ENCODE measurements around the gene DHRS13. TPM values are rescaled to one million over a fixed set of nuclear protein-coding genes. Genes with fewer than 3 reads are reported as not detected.
A peak's percentile ranks its signal among the peaks of the same experiment; 100 is the strongest.

The DHRS13 gene
- total and polyA plus RNA-seq, 4 donors, result 5.0 to 91.6 (median 11.0) TPM

DNA sequence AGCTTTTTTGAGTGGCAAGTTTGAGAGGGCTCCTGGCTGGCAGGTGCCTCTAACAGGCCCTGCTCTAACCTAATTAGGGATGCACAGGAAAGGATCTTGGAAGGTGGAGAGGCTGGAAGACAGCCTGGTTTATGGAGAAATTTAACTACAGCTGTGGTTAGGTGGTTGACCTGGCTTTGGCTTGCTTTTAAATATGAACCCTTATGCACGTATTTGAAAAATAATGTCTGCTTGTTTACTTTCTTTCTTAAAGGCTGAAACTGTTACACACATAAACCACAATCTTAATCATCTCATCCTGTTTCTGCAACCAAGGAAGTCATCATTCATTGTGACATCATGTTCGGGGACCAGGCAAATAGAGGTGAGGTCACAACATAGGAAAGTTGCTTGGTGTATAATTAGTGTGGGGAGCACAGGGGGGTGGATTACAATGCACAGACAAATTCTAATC lies 23.1 kb upstream of the DHRS13 start (continued):
- TF ChIP-seq JUND (IDR thresholded peaks at IDR 0.05) (no peak), YY1 (IDR thresholded peaks at IDR 0.05) (peak; percentile 25), HNF4G (IDR thresholded peaks at IDR 0.05) (no peak)

DNA sequence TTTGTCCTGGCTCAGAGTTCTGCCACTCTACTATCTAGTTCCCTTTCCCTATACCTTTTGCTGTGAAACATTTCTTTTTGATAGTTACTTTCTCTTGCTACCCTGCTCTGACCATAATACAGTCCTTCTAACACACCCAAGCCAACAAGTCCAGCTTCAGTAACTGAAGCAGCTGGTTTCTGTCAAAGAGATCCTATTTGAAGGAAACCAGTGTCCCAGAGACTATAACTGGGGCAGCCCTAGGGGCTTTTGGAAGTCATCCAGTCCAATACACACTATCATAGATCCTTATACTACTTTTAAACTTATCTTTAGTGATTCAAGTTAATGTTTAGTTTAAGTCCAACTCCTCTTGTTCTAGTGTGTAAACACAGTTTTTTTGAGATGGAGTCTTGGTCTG lies 17.3 kb upstream of the DHRS13 start:
- no peak for TF ChIP-seq FOXA1 (IDR thresholded peaks at IDR 0.05)
- no peak for TF ChIP-seq RXRA (IDR thresholded peaks at IDR 0.05)
- TF ChIP-seq TAF1 (conservative IDR thresholded peaks at IDR 0.05), result no peak
- no peak overlapping the region for H3K27ac ChIP-seq (ENCODE audit: low read depth in 1 of 2, low read length in 2 of 2)
- H3K9ac ChIP-seq (ENCODE audit: low read depth in 1 of 2, low read length in 2 of 2), result no peak overlapping the region

GRCh38 chr17:28918295-28918694 lies 15.4 kb upstream of the DHRS13 start:
- TF ChIP-seq NR2F2 (IDR thresholded peaks at IDR 0.05) (peak; percentile 51), EGR1 (IDR thresholded peaks at IDR 0.05; ENCODE audit: low read depth in 2 of 2) (no peak), TAF1 (conservative IDR thresholded peaks at IDR 0.05) (no peak)
- WGBS, result 68% methylated on average over 2 of the region's 2 CpGs
- no peak overlapping the region for H3K27ac ChIP-seq (ENCODE audit: low read depth in 1 of 2, low read length in 2 of 2)
- no peak overlapping the region for H3K9ac ChIP-seq (ENCODE audit: low read depth in 1 of 2, low read length in 2 of 2)
- H3K27me3 ChIP-seq (ENCODE audit: control insufficient read depth in 4 of 4, insufficient read depth in 4 of 4, low read length in 3 of 4), result no peaks in the 10 kb centered on the region
- peaks cover 15 to 79% (median 61%) of the 10 kb centered on the region in 4 donors for H3K36me3 ChIP-seq (ENCODE audit: control insufficient read depth in 4 of 4, insufficient read depth in 3 of 4, low read depth in 1 of 4, low read length in 3 of 4)
- H3K4me1 ChIP-seq (ENCODE audit: control insufficient read depth in 4 of 4, insufficient read depth in 4 of 4, low read length in 3 of 4), result no peaks in the 10 kb centered on the region
- no peak for DNase-seq (ENCODE audit: low spot score)
- H3K9me3 ChIP-seq (ENCODE audit: control insufficient read depth in 4 of 4, low read length in 3 of 4), result no peaks in the 10 kb centered on the region
- H3K4me3 ChIP-seq (ENCODE audit: low read depth in 1 of 3, low read length in 3 of 3), result no peak overlapping the region

More for the DNA sequence above, 17.3 kb upstream of the DHRS13 start:
- Histone ChIP-seq H3K9me3 (ENCODE audit: control insufficient read depth in 4 of 4, low read length in 3 of 4) (no peaks in the 10 kb centered on the region), H3K27me3 (ENCODE audit: control insufficient read depth in 4 of 4, insufficient read depth in 4 of 4, low read length in 3 of 4) (no peaks in the 10 kb centered on the region), H3K36me3 (ENCODE audit: control insufficient read depth in 4 of 4, insufficient read depth in 3 of 4, low read depth in 1 of 4, low read length in 3 of 4) (peaks cover 16 to 76% (median 54%) of the 10 kb centered on the region in 4 donors), H3K4me3 (ENCODE audit: low read depth in 1 of 3, low read length in 3 of 3) (no peak overlapping the region), H3K4me1 (ENCODE audit: control insufficient read depth in 4 of 4, insufficient read depth in 4 of 4, low read length in 3 of 4) (no peaks in the 10 kb centered on the region)
- no peak for DNase-seq (ENCODE audit: low spot score)

GRCh38 chr17:28917465-28917864 lies 14.6 kb upstream of the DHRS13 start:
- no peak overlapping the region for H3K4me3 ChIP-seq (ENCODE audit: low read depth in 1 of 3, low read length in 3 of 3)
- 82% methylated on average over 5 of the region's 5 CpGs for whole genome bisulfite sequencing
- TF ChIP-seq FOXA2 (IDR thresholded peaks at IDR 0.05) (no peak), REST (IDR thresholded peaks at IDR 0.05) (no peak), TAF1 (conservative IDR thresholded peaks at IDR 0.05) (no peak), HNF4A (conservative IDR thresholded peaks at IDR 0.05) (no peak), SP1 (IDR thresholded peaks at IDR 0.05) (no peak), HNF4G (IDR thresholded peaks at IDR 0.05) (no peak), EGR1 (IDR thresholded peaks at IDR 0.05; ENCODE audit: low read depth in 2 of 2) (no peak), RAD21 (IDR thresholded peaks at IDR 0.05) (no peak), GABPA (IDR thresholded peaks at IDR 0.05 in 1 of 2, conservative IDR thresholded peaks at IDR 0.05 in 1 of 2) (no peak), YY1 (IDR thresholded peaks at IDR 0.05) (no peak)
- TF ChIP-seq, protein P1, sequence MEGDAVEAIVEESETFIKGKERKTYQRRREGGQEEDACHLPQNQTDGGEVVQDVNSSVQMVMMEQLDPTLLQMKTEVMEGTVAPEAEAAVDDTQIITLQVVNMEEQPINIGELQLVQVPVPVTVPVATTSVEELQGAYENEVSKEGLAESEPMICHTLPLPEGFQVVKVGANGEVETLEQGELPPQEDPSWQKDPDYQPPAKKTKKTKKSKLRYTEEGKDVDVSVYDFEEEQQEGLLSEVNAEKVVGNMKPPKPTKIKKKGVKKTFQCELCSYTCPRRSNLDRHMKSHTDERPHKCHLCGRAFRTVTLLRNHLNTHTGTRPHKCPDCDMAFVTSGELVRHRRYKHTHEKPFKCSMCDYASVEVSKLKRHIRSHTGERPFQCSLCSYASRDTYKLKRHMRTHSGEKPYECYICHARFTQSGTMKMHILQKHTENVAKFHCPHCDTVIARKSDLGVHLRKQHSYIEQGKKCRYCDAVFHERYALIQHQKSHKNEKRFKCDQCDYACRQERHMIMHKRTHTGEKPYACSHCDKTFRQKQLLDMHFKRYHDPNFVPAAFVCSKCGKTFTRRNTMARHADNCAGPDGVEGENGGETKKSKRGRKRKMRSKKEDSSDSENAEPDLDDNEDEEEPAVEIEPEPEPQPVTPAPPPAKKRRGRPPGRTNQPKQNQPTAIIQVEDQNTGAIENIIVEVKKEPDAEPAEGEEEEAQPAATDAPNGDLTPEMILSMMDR (IDR thresholded peaks at IDR 0.05; ENCODE audit: low read depth, low read length, missing input control), result no peak
- TF ChIP-seq, protein P2, sequence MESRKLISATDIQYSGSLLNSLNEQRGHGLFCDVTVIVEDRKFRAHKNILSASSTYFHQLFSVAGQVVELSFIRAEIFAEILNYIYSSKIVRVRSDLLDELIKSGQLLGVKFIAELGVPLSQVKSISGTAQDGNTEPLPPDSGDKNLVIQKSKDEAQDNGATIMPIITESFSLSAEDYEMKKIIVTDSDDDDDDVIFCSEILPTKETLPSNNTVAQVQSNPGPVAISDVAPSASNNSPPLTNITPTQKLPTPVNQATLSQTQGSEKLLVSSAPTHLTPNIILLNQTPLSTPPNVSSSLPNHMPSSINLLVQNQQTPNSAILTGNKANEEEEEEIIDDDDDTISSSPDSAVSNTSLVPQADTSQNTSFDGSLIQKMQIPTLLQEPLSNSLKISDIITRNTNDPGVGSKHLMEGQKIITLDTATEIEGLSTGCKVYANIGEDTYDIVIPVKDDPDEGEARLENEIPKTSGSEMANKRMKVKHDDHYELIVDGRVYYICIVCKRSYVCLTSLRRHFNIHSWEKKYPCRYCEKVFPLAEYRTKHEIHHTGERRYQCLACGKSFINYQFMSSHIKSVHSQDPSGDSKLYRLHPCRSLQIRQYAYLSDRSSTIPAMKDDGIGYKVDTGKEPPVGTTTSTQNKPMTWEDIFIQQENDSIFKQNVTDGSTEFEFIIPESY (IDR thresholded peaks at IDR 0.05), result no peak
- TF ChIP-seq, protein P3, sequence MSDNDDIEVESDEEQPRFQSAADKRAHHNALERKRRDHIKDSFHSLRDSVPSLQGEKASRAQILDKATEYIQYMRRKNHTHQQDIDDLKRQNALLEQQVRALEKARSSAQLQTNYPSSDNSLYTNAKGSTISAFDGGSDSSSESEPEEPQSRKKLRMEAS (IDR thresholded peaks at IDR 0.05), result no peak
- H3K27ac ChIP-seq (ENCODE audit: low read depth in 1 of 2, low read length in 2 of 2), result no peak overlapping the region
- H3K9ac ChIP-seq (ENCODE audit: low read depth in 1 of 2, low read length in 2 of 2), result no peak overlapping the region
- DNase-seq (ENCODE audit: low spot score), result no peak
- H3K9me3 ChIP-seq (ENCODE audit: control insufficient read depth in 4 of 4, low read length in 3 of 4), result no peaks in the 10 kb centered on the region
- peaks cover 7 to 8% (median 7%) of the 10 kb centered on the region in 4 donors for H3K4me1 ChIP-seq (ENCODE audit: control insufficient read depth in 4 of 4, insufficient read depth in 4 of 4, low read length in 3 of 4)
- no peaks in the 10 kb centered on the region for H3K27me3 ChIP-seq (ENCODE audit: control insufficient read depth in 4 of 4, insufficient read depth in 4 of 4, low read length in 3 of 4)
- peaks cover 21 to 80% (median 65%) of the 10 kb centered on the region in 4 donors for H3K36me3 ChIP-seq (ENCODE audit: control insufficient read depth in 4 of 4, insufficient read depth in 3 of 4, low read depth in 1 of 4, low read length in 3 of 4)
